Epithelial cell of esophagus (primary cell): ENCODE results near the gene PAF1.
A peak's percentile ranks its signal among the peaks of the same experiment; 100 is the strongest.

Experiments
- DNase-seq: peaks from one replicate; pipeline ENCODE4 v3.0.0; 2010; ENCODE audit warnings: low read depth
- H3K4me3 ChIP-seq: 2 replicates; pipeline ENCODE4 v1.5.1; 2011; ENCODE audit warnings: mild to moderate bottlenecking, low read length, control low read depth
- CTCF ChIP-seq: IDR thresholded peaks from 2 replicates; pipeline ENCODE4 v1.5.1; 2011; ENCODE audit warnings: low read depth, mild to moderate bottlenecking, low read length, control low read depth, inconsistent platforms; ENCODE audit not compliant: insufficient read depth; ENCODE audit errors: missing control alignments

The PAF1 gene

GRCh38 chr19:39399668-39400050, 8.8 kb upstream of the PAF1 start:
- no peak overlapping the region for H3K4me3 ChIP-seq

GRCh38 chr19:39398297-39398864, 7.5 kb upstream of the PAF1 start:
- no peak for TF ChIP-seq CTCF
- no peak overlapping the region for H3K4me3 ChIP-seq
- DNase-seq = peak; percentile 95

More at GRCh38 chr19:39399668-39400050, 8.8 kb upstream of the PAF1 start:
- DNase-seq = no peak
- TF ChIP-seq CTCF = no peak

- H3K4me3 ChIP-seq = peak overlapping the region; percentile 1
- TF ChIP-seq CTCF = peak; percentile 92
- peak; percentile 90 for DNase-seq
Observed at GRCh38 chr19:39397360-39398296, 6.7 kb upstream of the PAF1 start.

GRCh38 chr19:39390451-39390750, 505 bp downstream of the PAF1 start:
- TF ChIP-seq CTCF = no peak
- peak; percentile 78 for DNase-seq
- peak overlapping the region; percentile 90 for H3K4me3 ChIP-seq

- no peak for DNase-seq
- no peak for TF ChIP-seq CTCF
- H3K4me3 ChIP-seq = peak overlapping the region; percentile 90
Observed at GRCh38 chr19:39389631-39390414, 1.1 kb downstream of the PAF1 start.

GRCh38 chr19:39388657-39389056, 2.2 kb downstream of the PAF1 start:
- no peak overlapping the region for H3K4me3 ChIP-seq
- TF ChIP-seq CTCF = no peak
- no peak for DNase-seq
